MM.1S (cell line): ENCODE data around the gene WDFY2.

Experiments
- EZH2 ChIP-seq: fragments of 300-600 bp; sonication (generic); optimal IDR thresholded peaks from 2 replicates; pipeline ENCODE3; 2017; ENCODE audit warnings: low read depth, mild to moderate bottlenecking, antibody characterized with exemption, low read length, mixed read lengths
- EZH2phosphoT487 ChIP-seq: fragments of 300-600 bp; sonication (generic); IDR thresholded peaks from 2 replicates; pipeline ENCODE4 v1.6.1; 2018; ENCODE audit warnings: antibody characterized with exemption, low read length
- TF ChIP-seq, protein P1 (sequence below): fragments of 300-600 bp; sonication (generic); IDR thresholded peaks from 2 replicates; pipeline ENCODE4 v1.5.1; 2016; ENCODE audit warnings: antibody characterized with exemption, low read length, mixed read lengths

DNA sequence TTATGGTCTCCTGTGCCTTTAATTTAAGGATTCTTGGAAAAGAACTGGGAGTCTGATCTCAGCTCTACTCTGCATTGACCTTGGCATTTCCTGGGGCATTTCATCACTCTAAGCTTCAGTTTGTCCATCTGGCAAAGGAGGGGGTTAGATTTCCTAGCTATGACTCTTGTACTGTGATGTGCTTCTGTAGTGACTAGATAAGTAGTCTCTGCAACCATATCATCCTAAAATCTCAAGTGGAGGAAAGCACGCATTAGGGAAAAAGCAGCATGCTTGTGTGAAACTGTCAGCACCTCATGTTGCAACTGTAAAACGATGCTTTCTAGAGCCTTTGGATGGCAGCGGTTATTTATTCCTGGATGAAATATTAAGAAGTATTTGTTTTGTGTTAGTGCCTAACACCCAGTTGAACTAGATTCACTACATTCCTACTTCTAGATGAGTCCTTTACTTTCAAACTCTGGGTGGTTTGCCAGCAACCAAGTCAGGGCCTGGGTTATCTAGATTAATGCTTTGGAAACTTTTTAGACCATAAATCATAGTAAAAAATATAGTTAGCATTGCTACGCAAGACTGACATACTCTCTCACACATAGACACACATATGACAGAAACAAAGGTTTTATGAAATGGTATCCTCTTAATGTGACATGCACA lies 6.8 kb downstream of the WDFY2 start:
- TF ChIP-seq, protein P1, sequence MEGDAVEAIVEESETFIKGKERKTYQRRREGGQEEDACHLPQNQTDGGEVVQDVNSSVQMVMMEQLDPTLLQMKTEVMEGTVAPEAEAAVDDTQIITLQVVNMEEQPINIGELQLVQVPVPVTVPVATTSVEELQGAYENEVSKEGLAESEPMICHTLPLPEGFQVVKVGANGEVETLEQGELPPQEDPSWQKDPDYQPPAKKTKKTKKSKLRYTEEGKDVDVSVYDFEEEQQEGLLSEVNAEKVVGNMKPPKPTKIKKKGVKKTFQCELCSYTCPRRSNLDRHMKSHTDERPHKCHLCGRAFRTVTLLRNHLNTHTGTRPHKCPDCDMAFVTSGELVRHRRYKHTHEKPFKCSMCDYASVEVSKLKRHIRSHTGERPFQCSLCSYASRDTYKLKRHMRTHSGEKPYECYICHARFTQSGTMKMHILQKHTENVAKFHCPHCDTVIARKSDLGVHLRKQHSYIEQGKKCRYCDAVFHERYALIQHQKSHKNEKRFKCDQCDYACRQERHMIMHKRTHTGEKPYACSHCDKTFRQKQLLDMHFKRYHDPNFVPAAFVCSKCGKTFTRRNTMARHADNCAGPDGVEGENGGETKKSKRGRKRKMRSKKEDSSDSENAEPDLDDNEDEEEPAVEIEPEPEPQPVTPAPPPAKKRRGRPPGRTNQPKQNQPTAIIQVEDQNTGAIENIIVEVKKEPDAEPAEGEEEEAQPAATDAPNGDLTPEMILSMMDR, result no peak
- TF ChIP-seq EZH2, result no peak
- TF ChIP-seq EZH2phosphoT487, result no peak
